ENCODE data around the gene ENO3.

Gene ENO3

DNA sequence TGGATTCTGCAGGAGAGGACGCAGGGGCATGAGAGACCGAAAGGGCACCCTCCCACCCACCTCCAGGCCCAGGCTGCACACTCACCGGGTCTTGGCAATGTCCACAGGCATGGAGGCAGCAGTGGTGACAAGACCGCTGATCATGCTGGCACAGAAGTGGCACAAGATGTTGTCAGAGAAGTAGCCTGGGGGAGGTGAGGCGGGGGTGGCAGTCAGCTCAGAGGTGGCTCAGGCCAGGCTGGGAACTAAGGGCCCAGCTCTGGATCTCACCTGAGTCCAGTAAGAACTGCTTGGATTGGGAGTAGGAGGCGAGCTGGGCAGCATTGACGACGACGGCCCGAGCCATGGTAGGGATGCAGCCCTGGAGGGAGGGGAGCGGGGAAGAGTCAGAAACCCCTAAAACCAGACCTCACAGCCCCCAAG, 12.8 kb upstream of the ENO3 start:
- no peak for DNase-seq

- DNase-seq = no peak
Measured at GRCh38 chr17:4938688-4939545, 12.0 kb upstream of the ENO3 start.

DNA sequence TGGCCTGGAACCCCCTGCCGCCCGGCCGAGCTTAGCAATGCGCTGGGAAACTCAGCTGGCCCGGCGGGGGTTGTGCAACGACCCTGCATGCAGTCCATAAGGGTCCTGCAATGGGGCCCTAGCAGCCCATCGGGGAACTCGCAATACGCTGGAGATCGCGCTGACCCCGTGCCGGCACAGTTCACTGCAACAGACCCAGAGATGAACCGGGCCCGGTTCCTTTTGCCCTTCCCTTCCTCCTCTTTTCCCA, 11.4 kb upstream of the ENO3 start:
- no peak for DNase-seq

GRCh38 chr17:4939796-4940554, 10.9 kb upstream of the ENO3 start, which contains the start of the genes RNF167 and SLC25A11:
TSS of gene RNF167 (plus strand) at chr17:4940268. CDS start at chr17:4940910, 642 bp downstream.
TSS of gene SLC25A11 (minus strand) at chr17:4940046. CDS start at chr17:4939910, 136 bp downstream.
- peak; percentile 100 for DNase-seq

- peak; percentile 90 to 95 for DNase-seq
Measured at GRCh38 chr17:4940555-4941318, 10.2 kb upstream of the ENO3 start.

- no peak for DNase-seq
Measured at GRCh38 chr17:4941319-4941610, 9.7 kb upstream of the ENO3 start.

- DNase-seq = no peak
Measured at GRCh38 chr17:4942760-4943508, 8.0 kb upstream of the ENO3 start.

- no peak for DNase-seq
Measured at GRCh38 chr17:4944163-4944553, 6.8 kb upstream of the ENO3 start.

GRCh38 chr17:4944554-4945175, 6.3 kb upstream of the ENO3 start:
- no peak for DNase-seq

DNA sequence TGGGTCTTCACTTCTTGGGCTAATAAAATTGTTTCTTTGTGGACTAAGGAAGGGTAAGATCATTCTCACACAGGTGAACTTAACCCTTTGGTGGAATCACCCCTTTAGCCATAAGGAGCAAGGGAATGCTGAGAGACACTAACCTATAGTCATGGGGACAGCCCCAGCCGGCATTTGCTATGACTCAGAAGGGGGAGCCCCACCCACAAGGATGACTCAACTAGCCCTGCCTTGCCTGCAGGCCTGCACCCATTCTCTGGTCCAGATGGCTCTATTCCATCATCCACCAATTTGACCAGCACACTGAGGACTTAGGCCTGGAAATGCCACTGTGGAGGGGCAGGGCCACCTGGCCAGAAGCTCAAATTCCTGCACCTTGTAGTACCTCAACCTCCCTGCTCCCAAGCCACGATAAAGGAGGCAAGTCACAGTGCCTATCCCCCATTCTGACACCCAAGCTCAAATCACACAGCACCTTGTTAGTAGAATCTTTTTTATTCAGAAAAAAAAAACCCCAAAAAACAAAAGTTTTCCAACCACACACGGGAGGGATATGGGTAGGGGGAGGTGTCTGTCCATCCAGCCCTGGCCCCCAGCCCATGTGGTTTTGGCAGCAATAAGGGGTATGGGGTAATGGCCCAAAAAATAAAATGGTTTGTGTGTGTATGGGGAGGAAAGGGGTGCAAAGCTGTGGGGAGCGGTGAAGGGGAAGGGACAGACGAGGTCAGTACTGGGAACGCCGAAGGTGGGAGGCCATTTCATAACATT, 5.6 kb upstream of the ENO3 start:
- peak in 1 of 2 experiments; percentile 38 for DNase-seq

DNA sequence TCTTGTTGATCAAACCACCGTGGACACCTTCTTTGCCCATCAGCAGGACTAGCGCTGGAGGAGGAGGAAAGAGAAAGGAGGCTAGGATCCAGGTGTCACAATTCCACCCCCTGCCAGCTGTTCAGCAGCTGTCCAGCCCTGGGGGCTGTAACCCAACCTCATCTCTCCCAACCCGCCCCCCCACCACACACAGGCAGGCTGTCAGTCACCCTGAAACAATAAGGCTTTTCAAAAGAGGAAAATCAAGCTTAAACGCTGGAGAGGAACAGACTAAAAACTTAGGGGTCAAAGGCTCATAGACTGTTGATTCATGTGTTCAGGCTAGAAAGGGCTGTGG, 5.0 kb upstream of the ENO3 start:
- no peak for DNase-seq

DNA sequence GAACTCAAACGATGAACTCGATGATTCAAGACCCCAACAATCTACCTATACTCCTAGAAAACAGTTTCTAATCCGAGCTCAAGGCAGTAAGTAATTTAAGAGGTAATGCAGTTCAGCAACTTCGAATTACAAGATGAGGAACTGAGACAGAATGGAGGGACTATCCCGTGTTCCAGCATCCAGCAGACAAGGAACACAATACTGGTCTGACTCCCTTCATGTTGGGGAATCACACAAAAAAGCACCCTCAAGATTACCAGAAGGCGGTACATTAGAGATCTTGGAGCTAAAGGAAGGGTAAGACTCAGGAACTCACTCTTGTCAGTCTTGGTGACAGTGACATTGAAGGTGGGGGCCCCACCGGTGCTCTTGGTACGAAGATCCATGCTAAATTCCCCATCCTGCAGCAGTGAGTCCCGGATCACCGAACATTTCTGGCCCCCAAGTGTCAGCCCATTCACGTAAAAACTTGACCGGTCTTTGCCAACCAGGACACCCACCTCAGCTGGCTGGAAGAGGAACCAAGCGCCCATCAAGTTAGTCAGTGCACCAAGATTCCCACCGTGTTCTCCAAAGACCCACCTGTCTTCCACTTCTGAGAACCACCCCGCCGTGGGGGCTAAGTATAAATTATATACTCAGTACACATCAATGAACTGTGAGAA, 4.5 kb upstream of the ENO3 start:
- no peak for DNase-seq

DNA sequence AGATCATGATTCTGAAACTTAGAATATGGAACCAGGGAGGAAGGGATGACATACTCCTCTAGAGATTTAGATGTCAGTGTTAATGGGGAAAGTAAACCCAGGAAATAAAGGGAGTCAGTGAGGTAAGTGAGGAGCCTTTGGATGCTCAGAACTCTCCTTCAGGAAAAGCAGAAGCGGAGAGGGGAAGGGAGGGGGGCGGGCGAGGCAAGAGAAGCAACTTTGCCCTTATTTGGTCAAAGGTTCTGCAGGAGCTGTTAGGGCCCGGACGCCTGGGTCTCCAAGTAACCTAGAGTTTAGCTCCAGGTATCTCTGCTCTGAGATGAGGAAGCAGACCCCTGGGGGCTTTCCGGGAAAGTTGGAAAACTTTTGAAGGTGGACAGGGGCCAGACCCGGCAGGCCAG, 3.9 kb upstream of the ENO3 start:
- no peak for DNase-seq

DNA sequence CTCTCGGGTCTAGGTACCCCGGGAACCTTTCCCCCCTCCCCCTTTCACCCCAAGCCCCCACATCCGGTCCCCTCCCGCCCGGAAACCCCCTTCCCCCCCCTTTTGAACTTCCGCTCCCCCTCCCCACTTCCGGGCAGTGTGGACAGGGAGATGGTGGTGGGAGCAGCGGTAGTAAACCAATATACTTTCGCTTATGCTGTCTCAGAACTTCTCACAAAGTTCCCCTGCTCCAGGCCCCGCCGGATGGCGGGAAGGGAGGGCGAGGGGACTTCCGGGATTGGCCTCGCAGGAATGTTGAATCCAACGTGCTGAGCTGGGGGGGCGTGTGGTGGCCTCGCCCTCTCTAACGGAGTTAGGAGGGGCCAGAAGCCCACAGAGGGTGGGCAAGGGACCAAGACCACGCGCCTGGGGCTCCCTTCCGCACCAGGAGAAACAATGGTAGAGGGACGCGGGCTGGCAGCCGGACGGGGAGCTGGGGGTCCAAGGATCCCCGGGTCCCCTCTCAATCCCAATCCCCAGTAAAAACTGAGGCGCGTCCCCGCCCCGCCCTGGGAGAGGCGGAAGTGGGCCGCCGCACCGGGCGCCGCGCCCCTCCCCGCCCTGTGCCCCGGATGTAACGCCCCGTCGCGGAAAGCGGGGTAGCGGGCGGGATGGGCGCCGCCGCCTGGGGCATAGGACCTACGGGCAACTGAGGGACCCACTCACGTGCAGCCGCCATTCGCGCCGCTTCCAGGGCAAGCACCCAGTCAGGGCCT, 3.3 kb upstream of the ENO3 start:
- peak; percentile 26 to 47 for DNase-seq

DNA sequence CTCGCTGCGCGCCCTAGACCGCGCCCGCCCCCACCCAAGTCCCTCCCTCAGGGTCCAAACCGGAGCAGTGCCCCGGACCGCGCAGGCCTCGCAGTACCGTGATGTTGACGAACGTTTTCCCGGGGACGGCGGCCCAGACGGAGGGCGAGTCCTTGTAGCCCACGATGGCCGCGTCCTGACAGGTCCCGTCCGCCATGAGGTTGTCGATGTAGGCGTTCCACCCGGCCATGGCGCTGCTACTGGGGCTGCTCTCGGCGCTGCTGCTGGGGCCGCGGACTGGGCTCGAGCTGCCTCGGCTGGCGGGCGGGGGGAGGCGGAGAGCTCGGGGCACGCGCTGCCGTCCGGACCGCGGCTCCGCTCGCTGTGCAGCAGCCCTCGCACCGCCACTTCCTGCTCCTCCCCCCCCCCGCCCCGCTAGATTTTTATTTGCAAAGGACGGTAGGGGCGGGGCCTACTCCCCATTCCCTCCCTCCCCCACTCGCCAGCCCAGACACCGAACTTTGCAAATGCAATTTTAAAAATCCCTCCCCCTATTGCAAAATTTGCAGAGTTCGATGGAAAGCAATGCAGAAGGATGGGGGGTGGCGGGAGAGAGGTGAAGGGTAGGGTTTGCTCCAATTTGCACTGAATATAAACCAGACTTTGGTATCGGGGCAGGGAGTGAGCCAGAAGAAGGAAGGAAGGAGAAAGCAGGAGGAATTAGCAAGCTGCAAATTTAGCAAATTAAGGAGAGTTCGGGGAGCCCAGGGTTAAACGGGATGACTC, 2.6 kb upstream of the ENO3 start, which contains the start of gene PFN1:
PFN1 (minus strand) TSS at position 365 of the 765 bp plus-strand sequence; CDS start at position 229, 136 bp downstream.
- peak; percentile 83 to 86 for DNase-seq

GRCh38 chr17:4948931-4949320, 2.0 kb upstream of the ENO3 start:
- DNase-seq = peak; percentile 88 to 90

DNA sequence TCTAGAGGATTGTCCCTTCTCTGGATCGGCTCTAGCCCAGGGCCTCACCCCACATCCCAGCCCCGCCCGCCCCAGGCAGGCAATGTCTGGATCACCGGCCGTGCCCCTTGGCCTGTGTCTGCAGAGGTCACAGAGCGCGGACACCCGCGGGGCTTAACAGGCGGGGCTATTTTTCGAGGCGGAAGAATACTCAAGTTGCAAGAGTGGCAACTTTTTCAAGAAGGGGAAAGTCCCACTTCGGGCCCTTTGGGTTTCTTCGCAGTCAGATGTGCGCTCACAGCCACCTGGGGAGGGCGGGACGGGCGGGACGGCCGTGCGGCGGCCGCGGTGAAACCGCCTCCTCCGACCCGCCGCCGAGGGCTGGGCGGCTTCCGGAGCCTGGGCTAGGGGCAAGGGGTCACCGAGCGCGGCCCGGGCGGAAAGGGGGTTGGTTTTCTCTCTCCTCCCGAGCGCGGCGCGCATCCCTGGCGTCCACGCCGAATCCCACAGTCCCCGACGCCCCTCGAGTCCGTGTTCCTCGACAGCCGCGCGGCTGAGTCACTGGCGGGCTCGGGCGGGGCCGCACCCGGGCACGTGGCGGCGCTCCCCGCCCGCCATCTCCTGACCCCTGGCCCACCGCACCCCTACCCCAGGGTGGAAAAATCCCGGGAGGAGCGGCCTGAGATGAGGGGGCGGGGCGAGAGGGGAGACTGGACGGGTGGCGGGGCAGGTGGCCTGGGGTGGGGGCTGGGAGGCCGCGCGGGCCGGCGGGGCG, 1.4 kb upstream of the ENO3 start:
- peak; percentile 74 to 86 for DNase-seq

DNA sequence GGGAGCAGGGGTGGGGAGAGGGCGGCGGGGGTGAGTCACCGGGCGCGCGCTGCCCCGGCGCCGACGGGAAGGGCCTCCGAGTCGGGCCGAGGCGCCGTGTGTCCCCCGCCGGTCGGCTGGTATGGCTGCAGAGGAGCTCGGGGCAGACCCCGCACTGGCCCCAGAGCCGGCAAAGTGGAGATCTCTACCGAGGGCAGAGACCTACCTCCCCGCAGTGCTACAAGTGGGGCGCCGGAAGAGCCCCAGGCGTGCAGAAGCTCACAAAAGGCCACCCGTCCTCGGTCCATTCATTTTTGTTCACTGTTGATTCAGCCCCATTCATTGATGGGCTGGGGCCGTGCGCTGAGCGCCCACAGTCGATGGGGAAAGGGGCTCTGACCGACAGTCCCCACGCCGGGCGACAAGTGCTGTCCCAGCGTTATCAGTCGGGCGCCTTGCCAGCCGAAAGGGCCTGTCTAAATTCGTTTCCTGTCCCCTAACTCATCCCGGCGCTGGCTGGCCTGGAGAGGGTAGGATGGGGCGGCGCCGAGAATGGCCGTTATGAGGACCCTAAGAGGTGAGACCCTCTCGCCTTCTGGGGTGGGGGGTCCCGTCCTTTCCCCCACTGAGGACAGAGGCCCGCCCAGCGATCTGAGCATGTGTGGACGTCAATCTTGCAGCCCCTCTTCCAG, 709 bp upstream of the ENO3 start:
- peak in 1 of 2 experiments; percentile 41 for DNase-seq
